ES-I3 (cell line): ENCODE results near the gene APBA1.

ENCODE experiments used
- H3K36me3 ChIP-seq: 2 replicates; pipeline ENCODE4 v1.6.1; 2013; ENCODE audit warnings: mild to moderate bottlenecking, low read length, control low read depth, moderate library complexity; ENCODE audit not compliant: insufficient read depth
- H3K4me1 ChIP-seq: 2 replicates; pipeline ENCODE4 v1.6.1; 2013; ENCODE audit warnings: mild to moderate bottlenecking, control low read depth, low read length; ENCODE audit not compliant: insufficient read depth
- H3K9ac ChIP-seq: 2 replicates; pipeline ENCODE4 v1.6.1; 2013; ENCODE audit warnings: low read depth, mild to moderate bottlenecking, low read length, moderate library complexity
- H3K9me3 ChIP-seq: 2 replicates; pipeline ENCODE4 v1.6.1; 2013; ENCODE audit warnings: mild to moderate bottlenecking, low read length, moderate library complexity; ENCODE audit not compliant: control insufficient read depth, insufficient read depth

Gene APBA1

DNA sequence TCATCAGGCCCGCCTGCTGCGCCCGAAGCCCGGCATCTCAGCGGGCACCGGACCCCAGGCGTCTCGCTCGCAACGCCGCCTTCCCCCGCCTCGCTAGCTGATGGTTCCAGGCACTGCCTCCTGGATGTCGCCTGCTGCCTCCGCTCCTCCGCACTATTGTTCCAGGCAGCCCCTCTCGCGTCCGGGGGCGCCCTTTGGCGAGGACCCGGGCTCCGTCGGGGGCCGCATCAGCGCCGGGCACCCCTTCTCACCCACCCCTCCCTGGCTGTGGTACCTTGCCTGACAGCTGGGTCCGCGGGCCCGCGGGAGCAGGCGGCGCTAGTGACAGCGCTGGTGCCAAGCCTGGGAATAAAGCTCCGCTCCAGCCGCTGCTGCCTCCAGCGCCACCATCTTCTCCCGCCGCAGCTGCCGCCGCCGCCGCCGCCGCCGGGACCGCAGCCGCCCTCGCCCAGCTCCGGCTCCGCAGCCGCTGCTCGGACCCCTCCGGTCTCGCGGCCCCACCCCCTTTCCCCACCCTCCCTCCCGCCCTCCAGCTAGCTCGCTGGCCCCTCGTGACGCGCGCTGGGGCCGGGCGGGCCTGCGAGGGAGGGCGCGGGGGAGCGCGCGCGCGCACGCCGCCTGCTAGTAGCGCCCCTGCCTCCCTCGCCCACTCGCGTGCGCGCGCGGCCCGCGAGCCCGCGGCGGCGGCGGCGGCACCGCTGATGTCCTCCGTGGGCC is at the start of gene APBA1:
Gene APBA1 (minus strand): TSS at position 493 of the 717 bp plus-strand sequence.
- Histone ChIP-seq H3K36me3 (no peaks in the 10 kb centered on the region), H3K4me1 (peaks cover 32% of the 10 kb centered on the region), H3K9ac (peak within 1 kb of the TSS; percentile 69), H3K9me3 (no peaks in the 10 kb centered on the region)

DNA sequence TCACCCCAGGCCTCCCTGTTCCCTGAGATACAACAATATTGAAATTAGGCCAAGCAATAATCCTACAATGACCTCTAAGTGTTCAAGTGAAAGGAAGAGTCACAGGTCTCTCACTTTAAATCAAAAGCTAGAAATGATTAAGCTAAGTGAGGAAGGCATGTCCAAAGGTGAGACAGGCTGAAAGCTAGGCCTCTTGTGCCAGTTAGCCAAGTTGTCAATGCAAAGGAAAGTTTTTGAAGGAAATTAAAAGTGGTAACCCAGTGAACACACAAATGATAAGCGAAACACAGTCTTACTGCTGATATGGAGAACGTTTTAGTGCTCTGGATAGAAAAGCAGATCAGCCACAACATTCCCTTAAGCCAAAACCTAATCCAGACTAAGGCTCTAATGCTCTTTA is 47.8 kb upstream of the APBA1 start:
- H3K9me3 ChIP-seq, result no peaks in the 10 kb centered on the region
- peaks cover 30% of the 10 kb centered on the region for H3K36me3 ChIP-seq

DNA sequence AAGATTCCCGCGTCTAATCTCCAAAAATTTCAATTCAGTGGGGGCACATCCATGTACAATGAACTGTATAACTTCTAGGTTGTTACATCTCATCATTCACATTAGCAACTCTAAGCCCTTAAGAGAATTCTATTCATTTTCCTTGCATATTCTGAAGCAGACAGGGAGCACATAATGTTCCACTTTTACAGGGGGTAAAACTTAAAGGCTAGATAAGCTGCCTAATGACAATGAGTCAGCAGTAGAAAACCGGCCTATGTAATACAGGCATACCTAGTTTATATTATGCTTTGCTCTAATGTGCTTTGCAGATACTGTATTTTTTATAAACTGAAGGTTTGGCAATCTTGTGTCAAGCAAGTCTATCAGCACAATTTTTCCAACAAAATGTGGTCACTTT is 47.2 kb upstream of the APBA1 start:
- Histone ChIP-seq H3K9ac (no peak overlapping the region), H3K9me3 (no peaks in the 10 kb centered on the region), H3K4me1 (no peaks in the 10 kb centered on the region), H3K36me3 (peaks cover 30% of the 10 kb centered on the region)

More for the DNA sequence above, 47.8 kb upstream of the APBA1 start:
- Histone ChIP-seq H3K4me1 (no peaks in the 10 kb centered on the region), H3K9ac (no peak overlapping the region)

GRCh38 chr9:69718218-69718617 is 46.0 kb upstream of the APBA1 start:
- Histone ChIP-seq H3K9me3 (no peaks in the 10 kb centered on the region), H3K36me3 (peaks cover 26% of the 10 kb centered on the region), H3K9ac (no peak overlapping the region), H3K4me1 (no peaks in the 10 kb centered on the region)

DNA sequence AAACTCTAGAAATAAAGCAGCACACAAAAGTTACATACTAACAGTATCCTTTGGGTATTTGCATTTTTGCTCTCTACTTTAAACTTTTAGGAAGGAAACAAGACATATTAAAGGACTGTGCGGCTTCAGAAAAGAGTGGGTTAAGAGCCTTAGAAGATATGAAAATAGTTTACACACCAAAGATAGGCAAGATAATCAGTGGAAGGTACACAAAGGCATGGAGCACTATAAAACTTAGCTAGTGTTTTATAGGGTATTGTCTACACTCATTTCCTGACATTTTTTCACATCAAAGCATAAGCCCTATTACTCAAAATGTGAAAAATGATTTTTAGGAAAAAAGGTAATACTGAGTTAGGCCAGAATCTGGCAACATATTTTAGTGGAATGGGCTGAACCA is 43.7 kb upstream of the APBA1 start:
- no peak overlapping the region for H3K9ac ChIP-seq
- peaks cover 16% of the 10 kb centered on the region for H3K36me3 ChIP-seq
- no peaks in the 10 kb centered on the region for H3K9me3 ChIP-seq
- no peaks in the 10 kb centered on the region for H3K4me1 ChIP-seq

- Histone ChIP-seq H3K4me1 (no peaks in the 10 kb centered on the region), H3K36me3 (peaks cover 16% of the 10 kb centered on the region), H3K9me3 (no peaks in the 10 kb centered on the region), H3K9ac (no peak overlapping the region)
These were observed 42.9 kb upstream of the APBA1 start for GRCh38 chr9:69715096-69715495.

DNA sequence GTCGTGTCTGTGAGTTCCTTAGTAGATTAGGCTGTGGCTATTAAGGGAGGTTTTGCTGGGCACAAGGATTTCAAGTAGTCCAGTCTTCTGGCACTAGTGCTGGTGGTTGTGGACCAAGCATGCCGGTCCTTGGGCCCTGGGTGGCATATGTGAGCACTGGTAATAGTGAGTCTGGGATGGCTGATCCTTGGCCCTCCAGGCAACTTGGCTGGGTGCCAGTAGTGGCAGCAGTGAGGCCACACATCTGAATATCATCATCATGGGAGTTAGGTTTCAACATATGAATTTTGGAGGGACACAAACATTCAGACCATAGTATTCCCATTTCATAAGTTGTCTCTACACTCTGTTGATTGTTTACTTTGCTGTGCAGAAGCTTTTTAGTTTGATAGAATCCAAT is 25.3 kb upstream of the APBA1 start:
- Histone ChIP-seq H3K4me1 (no peaks in the 10 kb centered on the region), H3K9ac (no peak overlapping the region), H3K9me3 (peaks cover 11% of the 10 kb centered on the region; the same call in 1 of the 2 replicates), H3K36me3 (no peaks in the 10 kb centered on the region)

GRCh38 chr9:69696802-69697201 is 24.6 kb upstream of the APBA1 start:
- Histone ChIP-seq H3K9me3 (peaks cover 11% of the 10 kb centered on the region; the same call in 1 of the 2 replicates), H3K36me3 (no peaks in the 10 kb centered on the region), H3K9ac (no peak overlapping the region), H3K4me1 (no peaks in the 10 kb centered on the region)

GRCh38 chr9:69689991-69690538 is 17.9 kb upstream of the APBA1 start:
- H3K9ac ChIP-seq, result no peak overlapping the region
- no peaks in the 10 kb centered on the region for H3K9me3 ChIP-seq
- H3K36me3 ChIP-seq, result no peaks in the 10 kb centered on the region
- no peaks in the 10 kb centered on the region for H3K4me1 ChIP-seq

- Histone ChIP-seq H3K9me3 (no peaks in the 10 kb centered on the region), H3K36me3 (no peaks in the 10 kb centered on the region), H3K4me1 (no peaks in the 10 kb centered on the region), H3K9ac (no peak overlapping the region)
These were observed 11.8 kb upstream of the APBA1 start for GRCh38 chr9:69683927-69684326.

DNA sequence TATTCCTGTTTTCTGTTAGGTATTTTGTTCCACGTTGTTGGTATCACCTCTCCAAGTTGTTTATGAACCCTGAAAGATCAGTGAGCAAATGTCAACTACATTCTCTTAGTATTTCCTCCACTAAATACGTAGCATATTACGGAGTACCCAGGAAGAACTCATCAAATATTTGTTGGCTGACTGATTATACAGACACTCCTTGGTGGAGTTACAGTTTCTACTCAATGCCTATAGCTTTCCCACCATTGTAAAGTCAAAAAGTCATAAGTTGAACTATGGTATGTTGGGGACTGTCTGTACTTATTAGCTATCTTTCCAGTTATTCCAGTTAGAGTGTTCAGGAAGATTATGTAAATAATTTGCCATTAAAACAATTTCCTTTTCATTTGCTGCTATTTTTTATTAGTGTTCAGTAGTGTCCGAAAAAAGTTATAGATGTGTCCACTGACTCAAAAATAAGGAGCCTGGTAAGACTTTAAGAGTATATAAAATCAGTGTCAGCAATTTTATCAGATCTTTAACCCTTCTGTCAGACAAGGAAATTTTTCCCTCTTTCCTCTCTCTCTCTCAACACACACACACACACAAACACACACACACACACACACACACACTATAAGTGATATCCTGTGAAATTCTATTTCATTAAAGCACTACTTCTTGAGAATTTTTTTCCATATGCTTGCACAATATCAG is 6.8 kb upstream of the APBA1 start:
- Histone ChIP-seq H3K9ac (no peak overlapping the region), H3K9me3 (no peaks in the 10 kb centered on the region), H3K36me3 (no peaks in the 10 kb centered on the region), H3K4me1 (peaks cover 11% of the 10 kb centered on the region)

- H3K4me1 ChIP-seq, result peaks cover 15% of the 10 kb centered on the region
- H3K9me3 ChIP-seq, result no peaks in the 10 kb centered on the region
- H3K36me3 ChIP-seq, result no peaks in the 10 kb centered on the region
- H3K9ac ChIP-seq, result no peak overlapping the region
These were observed 5.8 kb upstream of the APBA1 start for GRCh38 chr9:69677931-69678330.

DNA sequence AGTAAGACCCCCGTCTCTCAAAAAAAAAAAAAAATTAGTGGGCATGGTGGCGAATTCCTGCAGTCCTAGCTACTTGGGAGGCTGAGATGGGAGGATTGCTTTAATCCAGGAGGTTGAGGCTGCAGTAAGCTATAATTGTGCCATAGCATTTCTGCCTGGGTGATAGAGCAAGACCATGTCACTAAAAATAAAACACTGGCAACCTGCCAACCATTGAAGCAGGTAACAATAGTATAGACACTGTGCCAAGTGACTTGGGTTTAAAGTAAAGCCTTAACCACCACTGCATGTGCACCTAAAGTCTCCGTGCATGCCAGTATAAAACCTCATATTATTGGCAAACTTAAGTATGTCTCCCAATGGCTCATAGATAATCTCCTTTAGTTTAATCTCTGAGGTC is 3.4 kb upstream of the APBA1 start:
- Histone ChIP-seq H3K4me1 (peaks cover 16% of the 10 kb centered on the region), H3K9ac (no peak overlapping the region), H3K36me3 (no peaks in the 10 kb centered on the region), H3K9me3 (no peaks in the 10 kb centered on the region)

DNA sequence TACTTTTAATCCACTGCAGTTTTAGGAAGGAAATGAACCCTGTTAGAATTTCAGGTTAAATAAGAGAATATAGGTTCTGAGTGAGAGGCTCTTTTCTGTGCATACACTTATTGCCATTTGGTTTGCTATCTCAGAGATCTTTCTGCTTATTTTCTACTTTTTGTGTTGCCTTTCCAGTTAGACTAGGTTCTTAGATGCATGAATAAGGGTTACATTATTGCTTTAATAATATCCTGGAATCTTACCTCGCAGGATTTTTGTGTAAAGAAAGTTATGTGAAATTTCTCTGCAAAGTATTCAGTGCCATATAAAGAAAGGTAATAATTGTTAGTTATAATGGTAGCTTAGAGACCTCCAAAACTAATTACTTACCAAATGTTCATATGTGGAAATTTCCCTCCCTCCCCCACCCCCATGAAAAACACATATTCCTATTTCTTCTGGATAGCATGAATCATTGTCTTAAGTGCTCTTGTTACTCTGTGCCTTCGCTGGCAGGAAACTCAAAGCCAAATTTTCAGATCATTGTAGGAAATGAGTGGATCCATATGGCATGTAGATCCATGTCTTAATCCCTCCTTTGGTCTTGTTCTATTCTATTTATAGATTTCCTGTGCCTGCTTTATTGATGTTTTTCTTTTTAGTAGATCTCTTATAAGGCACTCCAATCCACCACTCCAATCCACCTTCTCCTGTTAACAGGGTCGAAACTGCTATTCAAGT is 2.7 kb upstream of the APBA1 start:
- H3K36me3 ChIP-seq, result no peaks in the 10 kb centered on the region
- H3K9me3 ChIP-seq, result no peaks in the 10 kb centered on the region
- no peak overlapping the region for H3K9ac ChIP-seq
- peaks cover 17% of the 10 kb centered on the region for H3K4me1 ChIP-seq
